NCI-H2081 (cell line): ENCODE measurements around the gene WDR27.
"Not testable (repeated sequence)": the region's sequence is repeated elsewhere in the genome, so short reads cannot be mapped to it uniquely, and the experiment has no call there.

Experiments used
- DNase-seq, 2 experiments: peaks; one replicate each; lab custom pipeline; 2025; lab: John Stamatoyannopoulos, UW

WDR27 gene

GRCh38 chr6:169474362-169474761 lies 227.5 kb downstream of the WDR27 start:
- DNase-seq: no peak

GRCh38 chr6:169473663-169474062 lies 228.2 kb downstream of the WDR27 start:
- no peak for DNase-seq

GRCh38 chr6:169472786-169473416 lies 228.9 kb downstream of the WDR27 start:
- no peak for DNase-seq

- no peak for DNase-seq
Measured at GRCh38 chr6:169470790-169471189, 231.0 kb downstream of the WDR27 start.

GRCh38 chr6:169469028-169469427 lies 232.8 kb downstream of the WDR27 start:
- no peak for DNase-seq

- not testable (repeated sequence) for DNase-seq
Measured at GRCh38 chr6:169467755-169468154, 234.1 kb downstream of the WDR27 start.

- DNase-seq: not testable (repeated sequence)
Measured at GRCh38 chr6:169466256-169466655, 235.6 kb downstream of the WDR27 start.

GRCh38 chr6:169457762-169458161 lies 244.1 kb downstream of the WDR27 start:
- no peak for DNase-seq

GRCh38 chr6:169456840-169457239 lies 245.0 kb downstream of the WDR27 start:
- no peak for DNase-seq

- no peak for DNase-seq
Measured at GRCh38 chr6:169455470-169455869, 246.4 kb downstream of the WDR27 start.

- DNase-seq: no peak
Measured at GRCh38 chr6:169454872-169455204, 247.0 kb downstream of the WDR27 start.

- no peak for DNase-seq
Measured at GRCh38 chr6:169454204-169454871, 247.5 kb downstream of the WDR27 start.

GRCh38 chr6:169452869-169453620 lies 248.8 kb downstream of the WDR27 start:
- DNase-seq: no peak

GRCh38 chr6:169452117-169452868 lies 249.5 kb downstream of the WDR27 start:
- no peak for DNase-seq

- DNase-seq: no peak
Measured at GRCh38 chr6:169451065-169451838, 250.6 kb downstream of the WDR27 start.

- peak in 1 of 2 experiments; percentile 21 for DNase-seq
Measured at GRCh38 chr6:169450097-169450496, 251.7 kb downstream of the WDR27 start.

- DNase-seq: no peak
Measured at GRCh38 chr6:169449221-169449620, 252.6 kb downstream of the WDR27 start.

- peak; percentile 58 to 78 for DNase-seq
Measured at GRCh38 chr6:169445661-169446581, 255.9 kb downstream of the WDR27 start.

- DNase-seq: no peak
Measured at GRCh38 chr6:169445227-169445626, 256.6 kb downstream of the WDR27 start.

- no peak for DNase-seq
Measured at GRCh38 chr6:169441292-169441691, 260.5 kb downstream of the WDR27 start.

- no peak for DNase-seq
Measured at GRCh38 chr6:169439710-169440109, 262.1 kb downstream of the WDR27 start.
